C4-2B (cell line): ENCODE results near the gene ACADVL.
A peak's percentile ranks its signal among the peaks of the same experiment; 100 is the strongest.

ENCODE experiments used
- H3K27ac ChIP-seq: fragments of 450-650 bp; 2 replicates; pipeline ENCODE4 v1.5.1; 2017
- CTCF ChIP-seq: fragments of 450-650 bp; conservative IDR thresholded peaks from 2 replicates; pipeline ENCODE4 v1.5.1; 2017; ENCODE audit warnings: mild to moderate bottlenecking
- ZFX ChIP-seq: fragments of 450-650 bp; IDR thresholded peaks from 2 replicates; pipeline ENCODE4 v1.6.1; 2017

The ACADVL gene

DNA sequence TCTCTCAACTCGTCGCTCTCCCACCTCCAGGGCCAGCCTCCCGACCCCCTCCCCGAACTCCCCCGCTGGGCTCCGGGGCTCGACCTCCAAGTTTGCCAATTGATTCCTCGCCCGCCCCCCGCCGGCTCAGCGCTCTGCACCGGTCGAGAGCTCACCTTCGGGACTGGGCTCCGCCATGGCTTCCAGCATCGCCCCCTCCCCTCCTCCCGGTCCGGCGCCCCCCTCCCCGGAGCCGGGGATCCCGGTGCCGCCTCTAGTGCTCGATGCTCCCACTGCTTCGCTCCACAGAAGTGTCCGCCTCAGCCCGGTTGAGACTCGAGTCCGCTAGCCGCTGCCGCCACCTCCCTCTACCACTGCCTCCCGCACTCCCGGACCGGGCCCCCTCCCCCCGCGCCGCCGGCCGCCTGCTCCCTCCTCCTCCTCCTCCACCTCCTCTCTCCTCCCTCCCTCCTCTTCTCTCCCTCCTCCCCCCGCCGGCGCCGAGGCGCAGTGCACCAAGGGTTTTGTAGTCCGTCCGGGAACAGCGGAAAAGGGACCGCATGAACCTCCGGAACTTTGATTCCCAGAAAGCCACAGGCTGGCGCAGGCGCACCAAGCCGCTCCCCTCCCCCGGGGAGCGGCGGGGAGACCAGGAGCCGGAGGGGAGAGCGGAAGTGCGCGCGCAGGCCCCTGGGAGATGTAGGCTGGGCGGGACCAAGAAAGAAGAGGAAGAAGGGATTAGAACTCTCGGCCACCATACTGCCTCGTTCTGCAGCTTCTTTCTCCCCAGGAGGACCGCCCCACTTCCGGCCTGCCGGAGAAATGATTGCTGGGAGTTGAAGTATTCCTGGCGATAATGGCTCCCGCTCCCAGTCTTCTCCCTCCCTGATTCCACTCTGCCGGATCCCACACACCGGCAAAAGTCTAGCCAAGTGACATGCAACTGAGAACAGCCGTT, 19.6 kb downstream of the ACADVL start, which contains the start of gene PHF23:
TSS of gene PHF23 (minus strand) at position 367 of the 937 bp plus-strand sequence. CDS start at position 189, 178 bp downstream.
- H3K27ac ChIP-seq, result peak within 1 kb of the TSS; percentile 98
- no peak for TF ChIP-seq CTCF
- no peak for TF ChIP-seq ZFX

DNA sequence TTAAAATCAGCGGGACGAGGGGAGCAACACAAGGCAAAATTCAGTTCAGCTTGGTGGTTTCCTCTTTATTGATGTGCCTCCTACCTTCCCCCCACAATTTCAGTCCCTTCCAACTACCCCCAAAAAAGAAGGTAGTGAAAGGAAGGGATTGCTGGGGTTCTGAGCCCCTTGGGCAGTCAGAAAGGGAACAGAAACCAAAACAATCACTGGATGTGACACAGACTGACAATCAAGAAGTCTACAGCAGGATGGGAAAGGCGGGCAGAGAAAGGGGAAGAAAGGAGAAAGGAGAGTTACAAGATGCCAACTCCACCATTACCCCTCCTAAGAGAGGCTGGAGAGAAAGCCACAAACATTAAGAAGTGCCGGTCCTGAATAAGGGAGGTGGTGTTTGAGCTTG, 20.6 kb downstream of the ACADVL start:
- no peak for TF ChIP-seq ZFX
- no peak for TF ChIP-seq CTCF
- H3K27ac ChIP-seq, result peak overlapping the region; percentile 94

DNA sequence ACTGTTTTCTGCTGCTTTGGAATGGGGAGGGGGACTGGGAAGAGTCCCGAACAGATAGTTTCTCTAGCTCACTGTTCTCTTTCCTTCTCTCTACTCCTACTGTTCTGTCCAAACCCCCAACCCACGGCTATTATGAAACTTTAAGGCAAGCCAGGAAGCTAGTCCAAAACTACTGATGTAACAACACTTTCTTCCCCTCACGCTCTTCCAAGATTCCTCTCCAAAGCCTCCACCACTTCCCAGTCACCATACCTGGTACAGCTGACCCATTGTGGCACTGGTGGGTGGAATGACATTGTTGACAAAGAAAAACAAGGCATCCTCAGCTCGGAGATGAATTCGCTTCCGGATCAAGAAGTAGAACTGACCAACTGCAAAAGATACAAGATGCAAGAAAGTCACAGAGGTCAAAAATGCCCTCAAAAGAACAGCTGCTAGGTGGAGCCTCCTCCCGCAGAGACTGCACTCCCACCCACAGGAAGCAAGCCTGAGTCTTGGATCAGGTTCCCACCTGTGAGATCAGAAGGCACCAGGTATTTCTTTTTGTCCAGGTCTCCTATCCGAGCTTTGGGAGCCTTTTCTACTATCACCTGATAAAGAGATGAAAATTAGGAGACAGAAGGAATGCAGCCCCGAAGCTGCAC, 21.5 kb downstream of the ACADVL start:
- peak overlapping the region; percentile 94 for H3K27ac ChIP-seq
- TF ChIP-seq ZFX, result no peak
- no peak for TF ChIP-seq CTCF

DNA sequence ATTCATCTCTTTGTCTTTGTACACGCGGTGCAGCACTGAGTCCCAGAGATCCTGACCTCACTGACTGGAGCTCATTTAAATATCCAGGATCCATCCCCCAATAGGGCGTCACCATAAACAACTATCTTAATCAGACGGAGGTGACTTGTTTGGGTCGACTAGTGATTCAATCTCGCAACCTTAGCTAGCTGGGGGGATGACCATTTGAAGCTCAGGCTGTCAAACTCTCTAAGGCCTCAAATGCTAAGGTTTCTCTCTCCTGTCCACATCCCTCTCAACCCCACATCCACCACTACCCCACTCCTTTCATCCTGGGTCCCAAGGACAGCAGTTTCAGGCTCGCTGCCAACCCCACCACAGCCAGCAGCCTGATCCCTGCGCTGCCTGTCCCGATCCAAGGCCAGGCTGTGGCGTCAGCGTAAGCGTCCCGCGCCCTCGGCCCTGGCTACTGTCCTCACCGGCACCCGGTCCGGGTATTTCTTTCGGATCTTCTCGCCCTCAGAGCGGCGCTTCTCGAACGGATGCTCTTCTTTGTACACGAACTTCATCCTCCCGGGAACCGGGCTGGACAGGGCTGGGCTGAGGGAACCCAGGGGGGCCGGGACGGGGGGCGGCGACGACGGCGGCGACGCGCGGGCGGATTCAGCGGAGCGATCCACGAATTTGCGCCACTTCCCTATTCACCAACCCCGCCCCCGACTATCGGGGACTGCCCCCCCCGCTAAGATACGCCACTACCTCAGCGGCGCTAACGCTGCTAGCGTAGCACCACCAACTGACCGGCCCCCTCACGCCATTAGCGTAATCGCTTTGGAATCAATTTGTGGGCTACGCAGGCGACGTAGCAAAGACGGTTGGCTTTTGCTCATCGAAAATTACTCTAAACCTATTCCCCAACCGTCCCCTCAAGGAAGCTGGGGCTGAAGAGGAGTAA, 22.3 kb downstream of the ACADVL start, which contains the start of gene GABARAP:
TSS of gene GABARAP (minus strand) at position 667 of the 934 bp plus-strand sequence. CDS start at position 548, 119 bp downstream.
- TF ChIP-seq CTCF, result no peak
- TF ChIP-seq ZFX, result 0 out of 2 replicates have a peak, but pooled peaks have one; percentile 24
- H3K27ac ChIP-seq, result peak within 1 kb of the TSS; percentile 94

DNA sequence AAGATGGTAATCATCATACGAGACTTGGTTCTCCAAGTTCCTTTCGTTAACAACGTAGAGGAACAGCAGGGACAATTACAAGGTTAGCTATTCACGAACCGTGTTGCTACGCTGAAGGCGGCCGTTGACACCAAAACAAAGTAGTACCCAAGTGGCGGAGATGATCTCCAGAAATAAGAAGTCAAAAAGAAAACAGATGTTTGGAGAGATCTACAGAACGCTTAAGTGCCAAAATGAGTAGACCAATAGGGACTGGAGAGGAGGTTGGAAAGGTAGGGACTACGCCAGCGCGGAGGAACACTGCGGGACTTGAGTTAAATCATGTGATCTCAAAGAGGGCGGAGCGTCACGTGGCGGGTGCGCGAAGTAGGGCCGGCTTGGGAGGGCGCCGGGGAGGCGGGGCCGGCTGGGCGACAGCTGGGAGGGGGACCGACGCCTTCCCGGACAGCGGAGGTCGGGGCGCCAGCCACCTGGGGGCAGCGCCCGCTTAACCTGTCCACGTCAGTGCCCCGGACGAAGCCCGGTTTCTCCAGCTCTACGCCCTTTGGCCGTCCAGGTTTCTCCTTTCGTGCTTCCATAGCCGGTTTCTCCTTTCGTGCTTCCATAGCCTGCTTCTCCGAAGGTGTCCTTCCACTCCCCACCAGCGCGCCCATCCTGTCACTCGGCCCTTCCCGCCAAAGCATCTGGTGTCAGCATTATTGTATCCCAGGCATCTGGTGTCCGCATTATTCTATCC, 23.1 kb downstream of the ACADVL start:
- H3K27ac ChIP-seq, result peak overlapping the region; percentile 94
- TF ChIP-seq ZFX (no peak), CTCF (no peak)

GRCh38 chr17:7243453-7243729, 23.7 kb downstream of the ACADVL start:
- TF ChIP-seq ZFX, result no peak
- H3K27ac ChIP-seq, result peak overlapping the region; percentile 94

GRCh38 chr17:7243838-7244237, 24.1 kb downstream of the ACADVL start:
- H3K27ac ChIP-seq, result peak overlapping the region; percentile 94; the same call in 1 of the 2 replicates
